Measurements from ENCODE around the gene RRAGC.

GRCh38 chr1:38789498-38790169 is 69.9 kb downstream of the RRAGC start:
- TF ChIP-seq POLR2A (IDR thresholded peaks at IDR 0.05) (no peak), CTCF (IDR thresholded peaks at IDR 0.05) (no peak), EP300 (IDR thresholded peaks at IDR 0.05) (no peak)
